GM19193 (cell line): ENCODE data around the gene MYO1A.

Source experiments
- POLR2A ChIP-seq: IDR thresholded peaks from 4 replicates; pipeline ENCODE4 v1.6.1; 2011; ENCODE audit not compliant: insufficient read depth, insufficient read length; ENCODE audit errors: extremely low read depth

MYO1A gene

DNA sequence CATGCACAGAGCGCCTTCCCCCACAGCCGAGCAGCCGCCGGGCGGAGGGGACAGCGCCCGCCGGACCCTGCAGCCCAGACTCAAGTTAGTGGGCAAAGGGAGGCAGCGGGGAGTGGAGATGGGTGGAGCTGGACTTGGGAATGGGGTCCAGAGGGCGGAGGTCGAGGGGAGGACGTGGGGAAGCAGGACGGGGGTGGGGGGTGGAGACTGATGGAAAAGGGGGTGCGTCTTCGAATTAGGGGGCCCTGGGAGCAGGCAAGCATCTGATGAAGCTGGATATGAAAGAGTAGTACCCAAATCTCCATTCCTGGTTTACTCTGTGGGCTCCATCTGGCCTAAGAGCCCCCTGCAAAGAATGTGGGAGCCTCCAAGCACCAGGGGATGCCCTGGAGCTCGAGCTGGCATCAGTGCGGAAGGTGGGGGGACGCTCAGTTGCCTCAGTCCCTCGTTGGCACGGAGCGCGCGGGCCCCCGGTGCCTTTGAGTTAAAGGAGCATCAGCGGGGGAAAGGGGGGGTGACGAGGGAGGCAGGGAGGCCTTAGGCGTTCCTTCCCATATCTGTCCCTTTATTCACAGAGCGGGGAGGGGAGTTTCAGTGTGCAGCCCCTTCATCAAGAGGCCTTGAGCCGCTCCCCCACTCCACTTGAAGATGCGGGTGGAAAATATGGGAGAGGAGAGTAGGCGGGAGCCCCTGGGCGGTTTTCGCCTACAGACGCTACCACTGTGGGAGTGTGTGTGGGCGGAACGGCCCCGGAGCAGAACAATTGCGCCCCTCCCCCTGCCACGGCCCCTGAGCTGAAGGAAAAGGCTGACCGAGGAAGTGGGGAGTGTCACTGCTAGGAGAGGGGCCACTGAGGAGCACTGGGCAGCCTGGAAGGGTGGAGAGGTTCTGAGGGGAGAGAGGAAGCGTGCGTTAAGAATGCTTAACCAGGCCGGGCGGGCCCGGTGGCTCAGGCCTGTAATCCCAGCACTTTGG is 39.6 kb upstream of the MYO1A start:
- TF ChIP-seq POLR2A: no peak

- peak; percentile 79 for TF ChIP-seq POLR2A
These were observed 38.7 kb upstream of the MYO1A start, which contains the start of gene NAB2 for GRCh38 chr12:57088354-57089270. TSS of gene NAB2 (plus strand) at chr12:57089114. CDS start at chr12:57089272, 158 bp downstream.

DNA sequence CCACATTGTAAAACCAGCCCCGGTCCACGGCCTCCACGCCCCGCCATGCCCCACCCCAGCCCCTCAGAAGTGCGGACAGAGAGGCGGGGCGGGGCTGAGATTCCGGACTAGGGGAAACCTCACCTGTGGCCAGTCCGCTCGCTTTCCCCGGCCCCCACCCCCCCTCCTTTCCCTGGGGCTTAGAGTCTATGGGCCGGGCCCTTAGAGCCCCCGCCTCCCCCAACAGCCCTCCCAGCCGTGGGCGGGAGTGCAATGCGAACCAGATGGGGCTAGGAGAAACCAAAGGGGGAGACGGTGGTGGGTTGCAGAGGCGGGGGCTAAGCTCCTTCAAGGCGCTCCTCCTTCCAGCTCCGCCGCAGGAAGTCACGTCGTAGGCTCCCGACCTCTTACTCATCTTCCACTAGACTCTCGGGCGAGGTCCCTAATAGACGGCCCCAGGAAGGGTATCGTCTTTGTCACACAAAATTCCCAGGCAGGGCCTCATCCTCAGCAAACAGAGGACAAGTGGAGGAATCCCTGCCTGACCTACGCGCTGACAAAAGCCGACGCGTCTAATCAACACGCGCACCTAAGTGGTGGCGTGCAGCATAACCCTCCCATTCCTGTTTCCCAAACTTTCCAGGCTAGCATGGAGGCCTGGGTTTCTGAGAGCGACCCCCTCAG is 37.9 kb upstream of the MYO1A start:
- TF ChIP-seq POLR2A: no peak

DNA sequence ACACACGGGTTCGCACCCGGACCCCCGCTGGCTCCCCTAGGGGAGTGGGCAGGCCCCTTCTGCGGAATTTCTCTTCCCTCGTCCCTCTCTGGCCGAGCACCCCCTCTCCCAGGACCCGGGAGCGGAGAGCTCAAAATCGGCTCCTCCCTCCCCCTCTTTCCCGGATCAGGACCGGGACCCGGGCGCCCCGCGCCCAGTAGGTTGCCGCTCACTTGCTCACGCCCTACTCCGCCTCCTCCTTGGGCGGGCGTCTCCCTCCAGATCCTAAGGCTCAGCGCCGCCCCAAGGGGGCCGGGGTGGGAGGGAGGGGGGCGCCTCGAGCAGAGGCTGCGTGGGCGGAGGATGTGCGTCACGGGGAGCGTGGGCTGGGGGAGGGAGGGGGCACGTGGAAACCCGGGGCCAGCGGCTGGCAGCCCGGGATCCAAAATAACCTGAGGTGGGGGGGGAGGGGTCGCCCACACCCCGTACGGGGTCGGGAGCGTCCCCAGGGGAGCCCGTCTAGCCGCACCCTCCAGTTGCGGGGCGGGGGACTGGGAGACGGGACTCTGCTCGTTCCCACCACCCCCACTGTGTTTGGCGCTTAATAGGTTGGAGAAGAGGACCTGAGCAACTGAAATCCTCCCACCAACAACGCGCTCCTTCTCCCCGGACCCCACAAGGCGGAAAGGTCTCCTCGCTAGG is 37.2 kb upstream of the MYO1A start:
- TF ChIP-seq POLR2A: peak; percentile 61

- TF ChIP-seq POLR2A: no peak
These were observed 36.6 kb upstream of the MYO1A start for GRCh38 chr12:57086493-57087009.

- peak; percentile 31 for TF ChIP-seq POLR2A
These were observed 36.1 kb upstream of the MYO1A start for GRCh38 chr12:57085999-57086492.

GRCh38 chr12:57080855-57081254 is 30.9 kb upstream of the MYO1A start:
- no peak for TF ChIP-seq POLR2A

DNA sequence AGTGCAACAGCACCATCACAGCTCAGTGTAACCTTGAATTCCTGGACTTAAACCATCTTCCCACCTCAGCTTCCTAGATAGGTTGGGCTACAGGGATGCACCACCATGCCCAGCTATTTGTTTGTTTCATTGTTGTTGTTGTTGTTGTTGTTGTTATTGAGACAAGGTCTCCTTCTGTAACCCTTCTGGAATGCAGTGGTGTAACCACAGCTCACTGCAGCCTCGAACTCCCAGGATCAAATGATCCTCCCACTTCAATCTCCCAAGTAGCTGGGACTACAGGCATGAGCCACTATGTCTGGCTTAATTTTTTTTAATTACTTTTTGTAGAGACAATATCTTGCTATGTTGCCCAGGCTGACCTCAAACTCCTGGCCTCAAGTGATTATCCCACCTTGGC is 29.9 kb upstream of the MYO1A start:
- TF ChIP-seq POLR2A: no peak

GRCh38 chr12:57078519-57079404 is 28.8 kb upstream of the MYO1A start, which contains the start of gene NEMP1:
TSS of gene NEMP1 (minus strand) at chr12:57078791. CDS start at chr12:57078745, 46 bp downstream.
- TF ChIP-seq POLR2A: peak; percentile 87

DNA sequence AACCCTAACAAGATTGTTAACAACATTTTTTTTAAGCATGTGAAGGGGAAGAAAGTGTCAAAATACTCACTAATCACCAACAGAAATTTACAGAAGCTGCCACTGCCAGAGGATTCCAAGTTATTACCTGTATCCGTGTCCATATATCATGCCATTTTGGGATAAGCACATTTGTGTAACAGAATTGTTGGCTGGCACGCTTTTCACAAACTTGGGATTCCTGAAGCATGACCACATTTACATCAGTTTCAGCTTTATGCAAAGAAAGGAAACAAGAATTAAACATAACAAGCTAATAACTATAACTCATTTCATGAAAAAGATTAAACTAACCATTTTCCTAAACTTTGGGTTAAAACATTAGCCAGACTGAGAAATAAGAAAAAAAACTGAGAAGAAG is 22.7 kb upstream of the MYO1A start:
- no peak for TF ChIP-seq POLR2A

GRCh38 chr12:57069523-57069922 is 19.6 kb upstream of the MYO1A start:
- no peak for TF ChIP-seq POLR2A

DNA sequence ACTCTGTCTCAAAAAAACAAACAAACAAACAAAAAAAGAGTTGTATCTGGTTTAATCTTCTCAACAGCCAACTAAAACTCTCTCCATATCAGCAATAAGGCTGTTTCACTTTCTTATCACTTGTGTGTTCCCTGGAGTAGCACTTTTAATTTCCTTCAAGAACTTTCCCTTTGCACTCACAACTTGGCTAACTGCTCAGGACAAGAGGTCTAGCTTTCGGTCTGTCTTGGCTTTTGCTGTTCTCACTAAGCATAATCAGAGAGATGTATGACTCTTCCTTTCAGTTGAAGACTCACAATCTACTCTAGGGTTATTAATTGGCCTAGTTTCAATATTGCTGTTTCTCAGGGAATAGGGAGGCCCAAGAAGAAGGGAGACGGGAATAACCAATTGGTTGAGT is 16.3 kb upstream of the MYO1A start:
- no peak for TF ChIP-seq POLR2A
